Neural cell (in vitro differentiated cells): Measurements from ENCODE around the gene HAUS6. TPM values are rescaled to one million over a fixed set of nuclear protein-coding genes. Genes with fewer than 3 reads are reported as not detected.

Experiments
- H2AFZ ChIP-seq: fragments of 200-600, 300-800 bp; sonication (generic), shearing (Covaris generic); 2 replicates; pipeline ENCODE4 v1.6.0; 2014; ENCODE audit warnings: low read depth, mild to moderate bottlenecking, antibody characterized with exemption, low read length, moderate library complexity
- H3F3A ChIP-seq: fragments of 200-600 bp; shearing (Covaris generic); 2 replicates; pipeline ENCODE4 v1.6.1; 2016; ENCODE audit warnings: mild to moderate bottlenecking, moderate library complexity, mixed read lengths, antibody characterized with exemption, low read length; ENCODE audit not compliant: insufficient read depth, poor library complexity, severe bottlenecking
- H3K27ac ChIP-seq: fragments of 200-600, 300-800 bp; sonication (generic), shearing (Covaris generic); 2 replicates; pipeline ENCODE4 v1.5.1; 2014; ENCODE audit warnings: mild to moderate bottlenecking, low read length, moderate library complexity
- H3K27me3 ChIP-seq: fragments of 300-800, 200-600 bp; sonication (generic), shearing (Covaris generic); 2 replicates; pipeline ENCODE4 v1.6.0; 2014; ENCODE audit warnings: mild to moderate bottlenecking, low read depth, low read length, moderate library complexity; ENCODE audit not compliant: insufficient read depth
- H3K36me3 ChIP-seq: fragments of 300-800, 200-600 bp; sonication (generic), shearing (Covaris generic); 2 replicates; pipeline ENCODE4 v1.5.1; 2014; ENCODE audit warnings: mild to moderate bottlenecking, antibody characterized with exemption, low read length, moderate library complexity; ENCODE audit not compliant: insufficient read depth
- H3K4me2 ChIP-seq: fragments of 300-800, 200-600 bp; sonication (generic), shearing (Covaris generic); 2 replicates; pipeline ENCODE4 v1.6.0; 2014; ENCODE audit warnings: mild to moderate bottlenecking, low read length
- H3K4me3 ChIP-seq: fragments of 300-800, 200-600 bp; sonication (generic), shearing (Covaris generic); 2 replicates; pipeline ENCODE4 v1.5.1; 2014; ENCODE audit warnings: mild to moderate bottlenecking, low read length, moderate library complexity
- H3K79me2 ChIP-seq: fragments of 200-600 bp; shearing (Covaris generic); replicated peaks from 2 replicates; pipeline ENCODE4 v1.6.0; 2014; ENCODE audit warnings: mild to moderate bottlenecking, low read length, moderate library complexity; ENCODE audit not compliant: insufficient read depth
- H3K9ac ChIP-seq: fragments of 300-800, 200-600 bp; sonication (generic), shearing (Covaris generic); 2 replicates; pipeline ENCODE4 v1.6.1; 2016; ENCODE audit warnings: mild to moderate bottlenecking, low read length, mixed read lengths
- H3K9me2 ChIP-seq: fragments of 200-600 bp; shearing (Covaris generic); 2 replicates; pipeline ENCODE4 v1.6.1; 2016; ENCODE audit warnings: mild to moderate bottlenecking, low read length, mixed read lengths; ENCODE audit not compliant: insufficient read depth
- H3K9me3 ChIP-seq: fragments of 200-600, 300-800 bp; sonication (generic), shearing (Covaris generic); 2 replicates; pipeline ENCODE4 v1.6.1; 2016; ENCODE audit warnings: mild to moderate bottlenecking, mixed run types, low read length, moderate library complexity, mixed read lengths
- H4K20me1 ChIP-seq: fragments of 200-600 bp; shearing (Covaris generic); 2 replicates; pipeline ENCODE4 v1.6.1; 2016; ENCODE audit warnings: mild to moderate bottlenecking, mixed run types; ENCODE audit not compliant: insufficient read depth
- CTCF ChIP-seq: fragments of 450-650 bp; IDR thresholded peaks from 2 replicates; pipeline ENCODE4 v1.5.1; 2014; ENCODE audit warnings: antibody characterized with exemption, mild to moderate bottlenecking, moderate library complexity; ENCODE audit not compliant: poor library complexity, severe bottlenecking
- EP300 ChIP-seq: fragments of 450-650 bp; conservative IDR thresholded peaks from 2 replicates; pipeline ENCODE4 v1.6.1; 2014; ENCODE audit warnings: antibody characterized with exemption, mild to moderate bottlenecking, moderate library complexity; ENCODE audit not compliant: poor library complexity, severe bottlenecking
- EZH2 ChIP-seq: fragments of 200-600, 300-800 bp; shearing (Covaris generic), sonication (generic); IDR thresholded peaks from 2 replicates; pipeline ENCODE4 v1.6.1; 2014; ENCODE audit warnings: antibody characterized with exemption, low read length, borderline replicate concordance, mild to moderate bottlenecking; ENCODE audit not compliant: insufficient read depth, poor library complexity, severe bottlenecking
- MXI1 ChIP-seq: fragments of 450-650 bp; conservative IDR thresholded peaks from 2 replicates; pipeline ENCODE4 v1.6.1; 2014; ENCODE audit warnings: antibody characterized with exemption, mild to moderate bottlenecking; ENCODE audit not compliant: poor library complexity, severe bottlenecking
- POLR2AphosphoS5 ChIP-seq: IDR thresholded peaks from 2 replicates; pipeline ENCODE4 v1.6.1; 2012
- RAD21 ChIP-seq: fragments of 450-650 bp; conservative IDR thresholded peaks from 2 replicates; pipeline ENCODE4 v1.6.1; 2014; ENCODE audit warnings: antibody characterized with exemption, mild to moderate bottlenecking, moderate library complexity
- REST ChIP-seq: IDR thresholded peaks from 2 replicates; pipeline ENCODE4 v1.6.1; 2012; ENCODE audit warnings: borderline replicate concordance
- SMC3 ChIP-seq: fragments of 450-650 bp; conservative IDR thresholded peaks from 2 replicates; pipeline ENCODE4 v1.6.1; 2014; ENCODE audit warnings: antibody characterized with exemption, mild to moderate bottlenecking, moderate library complexity; ENCODE audit not compliant: poor library complexity
- TAF1 ChIP-seq: IDR thresholded peaks from 2 replicates; pipeline ENCODE4 v1.6.1; 2012; ENCODE audit warnings: low read depth
- polyA plus RNA-seq: library from polyadenylated mRNA; depleted of rRNA; stranded (reverse); fragments of >200 nt; gene quantifications from 2 replicates; pipeline ENCODE4 v1.2.3, GENCODE V29; 2014

Gene HAUS6
- polyA plus RNA-seq, 1 donor from 2014 or later = 15.2 TPM

- H2AFZ ChIP-seq = no peak overlapping the region
- H3K79me2 ChIP-seq = no peaks in the 10 kb centered on the region
- peaks cover 15% of the 10 kb centered on the region for H3K27me3 ChIP-seq
- H3K27ac ChIP-seq = no peak overlapping the region
- H3K4me2 ChIP-seq = no peak overlapping the region
- H4K20me1 ChIP-seq = no peaks in the 10 kb centered on the region
- no peaks in the 10 kb centered on the region for H3K9me3 ChIP-seq
- H3K9ac ChIP-seq = no peak overlapping the region
- no peaks in the 10 kb centered on the region for H3K9me2 ChIP-seq
- TF ChIP-seq MXI1 = no peak
- no peak for TF ChIP-seq RAD21
- TF ChIP-seq TAF1 = no peak
- no peak for TF ChIP-seq REST
- H3F3A ChIP-seq = no peaks in the 10 kb centered on the region
- no peaks in the 10 kb centered on the region for H3K36me3 ChIP-seq
- H3K4me3 ChIP-seq = peak overlapping the region; percentile 64
Observed at GRCh38 chr9:19127871-19128500, 25.3 kb upstream of the HAUS6 start.

GRCh38 chr9:19124430-19124793, 21.7 kb upstream of the HAUS6 start:
- Histone ChIP-seq H3F3A (no peaks in the 10 kb centered on the region), H3K27me3 (peaks cover 15% of the 10 kb centered on the region), H3K27ac (no peak overlapping the region), H2AFZ (no peak overlapping the region), H3K9me3 (no peaks in the 10 kb centered on the region), H3K9ac (no peak overlapping the region), H3K36me3 (no peaks in the 10 kb centered on the region), H3K9me2 (no peaks in the 10 kb centered on the region), H3K79me2 (no peaks in the 10 kb centered on the region), H4K20me1 (no peaks in the 10 kb centered on the region), H3K4me3 (no peak overlapping the region), H3K4me2 (no peak overlapping the region)
- TF ChIP-seq EZH2 = no peak
- no peak for TF ChIP-seq MXI1
- TF ChIP-seq SMC3 = no peak
- no peak for TF ChIP-seq REST
- no peak for TF ChIP-seq POLR2AphosphoS5
- no peak for TF ChIP-seq CTCF
- no peak for TF ChIP-seq TAF1
- TF ChIP-seq RAD21 = no peak
- TF ChIP-seq EP300 = no peak
